IMR-90 (cell line): ENCODE data around the gene CPNE2. TPM values are rescaled to one million over a fixed set of nuclear protein-coding genes. Genes with fewer than 3 reads are reported as not detected.

Experiments used
- ATAC-seq: fragments of 200-7000 bp; cut with Tn5 transposase; 2 replicates; pipeline ENCODE4 v1.9.1; 2020; ENCODE audit warnings: low read depth, mild to moderate bottlenecking, moderate library complexity
- BruUV-seq: library from RNA; stranded (reverse); fragments of 400-500 nt; replicated peaks from 2 replicates; lab custom pipeline; 2021; lab: Mats Ljungman, UMichigan
- CTCF ChIA-PET: fragments of 300-600 bp; formaldehyde crosslinking; extraction: SDS; loops from one replicate; lab custom pipeline; 2021; ENCODE audit warnings: antibody characterized with exemption; lab: Yijun Ruan, JAX
- POLR2A ChIA-PET: fragments of 300-600 bp; sonication (Branson Sonifier 250); formaldehyde crosslinking; loops from one replicate; lab custom pipeline; 2022; ENCODE audit warnings: antibody characterized with exemption; ENCODE audit not compliant: unreplicated experiment; lab: Charles Lee
- DNase-seq: peaks from one replicate; pipeline ENCODE4 v3.0.0; 2013
- H2AFZ ChIP-seq: replicated peaks from 2 replicates; pipeline ENCODE3; 2013; ENCODE audit warnings: low read length, mild to moderate bottlenecking; ENCODE audit not compliant: poor library complexity
- H2AK5ac ChIP-seq: 2 replicates; pipeline ENCODE4 v1.6.1; 2013; ENCODE audit warnings: low read depth, low read length, inconsistent platforms
- H2AK9ac ChIP-seq: replicated peaks from 2 replicates; pipeline ENCODE3; 2013; ENCODE audit warnings: mild to moderate bottlenecking, low read depth, low read length, moderate library complexity; ENCODE audit not compliant: poor library complexity
- H2BK120ac ChIP-seq: 2 replicates; pipeline ENCODE4 v1.6.1; 2013; ENCODE audit warnings: low read depth, low read length, inconsistent platforms
- H2BK15ac ChIP-seq: 3 replicates; pipeline ENCODE4 v1.6.1; 2013; ENCODE audit warnings: low read depth, low read length, inconsistent platforms
- H2BK20ac ChIP-seq: 2 replicates; pipeline ENCODE4 v1.6.1; 2013; ENCODE audit warnings: low read depth, mild to moderate bottlenecking, inconsistent platforms, low read length, moderate library complexity
- H2BK5ac ChIP-seq: 2 replicates; pipeline ENCODE4 v1.6.1; 2013; ENCODE audit warnings: mild to moderate bottlenecking, low read depth, low read length, inconsistent platforms; ENCODE audit not compliant: poor library complexity, severe bottlenecking
- H3K14ac ChIP-seq: replicated peaks from 2 replicates; pipeline ENCODE4 v1.6.1; 2013; ENCODE audit warnings: low read depth, low read length, inconsistent platforms
- H3K18ac ChIP-seq: 2 replicates; pipeline ENCODE4 v1.6.1; 2013; ENCODE audit warnings: low read depth, low read length, control low read depth
- H3K23ac ChIP-seq: 2 replicates; pipeline ENCODE4 v1.6.1; 2013; ENCODE audit warnings: low read depth, low read length, inconsistent platforms
- H3K27ac ChIP-seq: 2 replicates; pipeline ENCODE4 v1.5.1; 2013; ENCODE audit warnings: mild to moderate bottlenecking, control low read depth, low read length; ENCODE audit not compliant: insufficient read depth
- H3K27me3 ChIP-seq: 2 replicates; pipeline ENCODE4 v1.6.1; 2013; ENCODE audit warnings: low read length; ENCODE audit not compliant: control insufficient read depth, insufficient read depth
- H3K36me3 ChIP-seq: 2 replicates; pipeline ENCODE4 v1.6.1; 2013; ENCODE audit warnings: low read length, mixed read lengths; ENCODE audit not compliant: control insufficient read depth, insufficient read depth
- H3K4ac ChIP-seq: 2 replicates; pipeline ENCODE4 v1.6.1; 2013; ENCODE audit warnings: low read depth, low read length, inconsistent platforms
- H3K4me1 ChIP-seq: 2 replicates; pipeline ENCODE4 v1.6.1; 2013; ENCODE audit warnings: low read length, mixed read lengths; ENCODE audit not compliant: control insufficient read depth, insufficient read depth
- H3K4me2 ChIP-seq: 2 replicates; pipeline ENCODE4 v1.6.1; 2013; ENCODE audit warnings: low read depth, mild to moderate bottlenecking, control low read depth, low read length, moderate library complexity
- H3K4me3 ChIP-seq: 2 replicates; pipeline ENCODE4 v1.5.1; 2013; ENCODE audit warnings: low read depth, mild to moderate bottlenecking, control low read depth, low read length, moderate library complexity; ENCODE audit not compliant: insufficient read depth
- H3K56ac ChIP-seq: 2 replicates; pipeline ENCODE4 v1.6.1; 2013; ENCODE audit warnings: low read length, inconsistent platforms; ENCODE audit not compliant: insufficient read depth; ENCODE audit errors: extremely low read depth
- H3K79me1 ChIP-seq, 2 experiments: 2 replicates each; pipeline ENCODE4 v1.6.1; 2013; ENCODE audit warnings: low read length in 2 of 2, inconsistent platforms in 1 of 2, low read depth in 1 of 2
- H3K9ac ChIP-seq: 2 replicates; pipeline ENCODE4 v1.6.1; 2013; ENCODE audit warnings: low read depth, low read length, control low read depth
- H3K9me1 ChIP-seq: 2 replicates; pipeline ENCODE4 v1.6.1; 2013; ENCODE audit warnings: low read length, inconsistent platforms; ENCODE audit not compliant: insufficient read depth
- H3K9me3 ChIP-seq: 2 replicates; pipeline ENCODE4 v1.6.1; 2013; ENCODE audit warnings: low read length; ENCODE audit not compliant: control insufficient read depth, insufficient read depth
- H4K20me1 ChIP-seq: 2 replicates; pipeline ENCODE4 v1.6.1; 2013; ENCODE audit warnings: low read length, inconsistent platforms; ENCODE audit not compliant: insufficient read depth
- H4K5ac ChIP-seq: 2 replicates; pipeline ENCODE4 v1.6.1; 2013; ENCODE audit warnings: mild to moderate bottlenecking, low read depth, low read length, control low read depth
- H4K8ac ChIP-seq, 2 experiments: 2 replicates each; pipeline ENCODE4 v1.6.1; 2013; ENCODE audit warnings: low read depth in 2 of 2, low read length in 2 of 2, control low read depth in 1 of 2, inconsistent platforms in 1 of 2
- H4K91ac ChIP-seq: 2 replicates; pipeline ENCODE4 v1.6.1; 2013; ENCODE audit warnings: low read depth, low read length, inconsistent platforms; ENCODE audit not compliant: insufficient read depth
- BHLHE40 ChIP-seq: fragments of 150-350 bp; IDR thresholded peaks from 2 replicates; pipeline ENCODE4 v1.6.1; 2016; ENCODE audit warnings: mild to moderate bottlenecking, low read depth, low read length
- CEBPB ChIP-seq: IDR thresholded peaks from 2 replicates; pipeline ENCODE4 v1.6.1; 2012; ENCODE audit warnings: low read depth, low read length, improper control_type of control experiment
- CHD1 ChIP-seq: IDR thresholded peaks from 2 replicates; pipeline ENCODE4 v1.6.1; 2012; ENCODE audit warnings: low read depth, low read length, improper control_type of control experiment
- FOS ChIP-seq: fragments of 150-350 bp; IDR thresholded peaks from 2 replicates; pipeline ENCODE4 v1.6.1; 2016; ENCODE audit warnings: low read depth, low read length
- MAFK ChIP-seq: IDR thresholded peaks from 2 replicates; pipeline ENCODE4 v1.6.1; 2012; ENCODE audit warnings: low read depth, low read length, improper control_type of control experiment
- MAZ ChIP-seq: IDR thresholded peaks from 2 replicates; pipeline ENCODE4 v1.6.1; 2012; ENCODE audit warnings: low read depth, mild to moderate bottlenecking, low read length, improper control_type of control experiment, moderate library complexity, borderline replicate concordance
- MXI1 ChIP-seq: IDR thresholded peaks from 2 replicates; pipeline ENCODE4 v1.6.1; 2012; ENCODE audit warnings: low read depth, mild to moderate bottlenecking, low read length, moderate library complexity, borderline replicate concordance
- NFE2L2 ChIP-seq: fragments of 150-350 bp; IDR thresholded peaks from 2 replicates; pipeline ENCODE4 v1.6.1; 2016; ENCODE audit warnings: low read depth, mild to moderate bottlenecking, low read length
- POLR2A ChIP-seq: IDR thresholded peaks from 2 replicates; pipeline ENCODE4 v1.6.1; 2012; ENCODE audit warnings: mild to moderate bottlenecking, low read depth, low read length
- RAD21 ChIP-seq: IDR thresholded peaks from 2 replicates; pipeline ENCODE4 v1.6.1; 2012; ENCODE audit warnings: low read length, improper control_type of control experiment
- RCOR1 ChIP-seq: IDR thresholded peaks from 2 replicates; pipeline ENCODE4 v1.6.1; 2012; ENCODE audit warnings: mild to moderate bottlenecking, low read length, improper control_type of control experiment; ENCODE audit not compliant: insufficient replicate concordance
- RFX5 ChIP-seq: IDR thresholded peaks from 2 replicates; pipeline ENCODE4 v1.8.0; 2012; ENCODE audit warnings: low read depth, mild to moderate bottlenecking, low read length, moderate library complexity
- SMC3 ChIP-seq: fragments of 150-350 bp; IDR thresholded peaks from 2 replicates; pipeline ENCODE4 v1.6.1; 2016; ENCODE audit warnings: low read depth, mild to moderate bottlenecking, antibody characterized with exemption, low read length, moderate library complexity
- USF2 ChIP-seq: fragments of 150-350 bp; IDR thresholded peaks from 2 replicates; pipeline ENCODE4 v1.6.1; 2017; ENCODE audit warnings: mild to moderate bottlenecking, antibody characterized with exemption, low read length, low read depth
- WGBS, 2 experiments: methylation state at CpG; one replicate each; pipeline versions ENCODE4 v1.1.5 to v1.1.7; 2013; ENCODE audit warnings: missing lambda C conversion rate in 2 of 2; ENCODE audit not compliant: insufficient read length in 1 of 2; ENCODE audit errors: extremely low coverage in 2 of 2; 5-methylcytosine and 5-hydroxymethylcytosine counted together
- dilution Hi-C: fragments of 300-500 bp; cut with HindIII; formaldehyde crosslinking; loops from one replicate; pipeline ENCODE4 v1.14.3; 2018; ENCODE audit warnings: low sequenced_read_pairs; ENCODE audit not compliant: unreplicated experiment
- in situ Hi-C: fragments of 300-500 bp; cut with MboI; formaldehyde crosslinking; loops from 3 replicates; pipeline ENCODE4 v1.14.3; 2019; ENCODE audit warnings: low sequenced_read_pairs, inconsistent platforms, mixed read lengths
- intact Hi-C: fragments of 100-400 bp; cut with micrococcal nuclease; formaldehyde crosslinking; loops from 2 replicates; pipeline ENCODE4 v1.10.0; 2022
- polyA plus RNA-seq, 3 experiments: library from polyadenylated mRNA; depleted of rRNA; stranded (reverse); fragments of >200 nt; gene quantifications; 2 replicates each; pipeline ENCODE4 v1.2.3, GENCODE V29; 2012; ENCODE audit warnings: low replicate concordance in 1 of 3
- total RNA-seq: library from RNA; depleted of rRNA; stranded (reverse); fragments of >200 nt; gene quantifications from 2 replicates; pipeline ENCODE4 v1.2.3, GENCODE V29; 2012
- TF ChIP-seq, protein P1 (sequence below): conservative IDR thresholded peaks from 2 replicates; pipeline ENCODE4 v1.5.1; 2012; ENCODE audit warnings: mild to moderate bottlenecking, low read depth, low read length, improper control_type of control experiment
- TF ChIP-seq, protein P2 (sequence below): fragments of 150-350 bp; IDR thresholded peaks from 2 replicates; pipeline ENCODE4 v1.6.1; 2016; ENCODE audit warnings: low read depth, mild to moderate bottlenecking, low read length, moderate library complexity, borderline replicate concordance

The CPNE2 gene
- total and polyA plus RNA-seq, 2 of the 4 experiments (the other 2 are of a cell fraction): 15.4 to 48.0 TPM

- Histone ChIP-seq H4K8ac (no peak overlapping the region), H3K9ac (no peak overlapping the region), H4K91ac (no peak overlapping the region), H4K20me1 (peaks cover 8% of the 10 kb centered on the region), H3K23ac (no peak overlapping the region), H3K4ac (no peak overlapping the region), H3K9me3 (no peaks in the 10 kb centered on the region), H3K36me3 (no peaks in the 10 kb centered on the region), H4K5ac (no peak overlapping the region), H2BK120ac (no peak overlapping the region), H3K14ac (no peak overlapping the region), H2AK9ac (no peak overlapping the region), H3K4me2 (no peak overlapping the region), H3K9me1 (peaks cover 8% of the 10 kb centered on the region; the same call in 1 of the 2 replicates), H3K79me1 (peaks cover 18 to 39% of the 10 kb centered on the region in 2 experiments; a peak in 3 of 4 replicates), H3K4me1 (peaks cover 4% of the 10 kb centered on the region; the same call in 1 of the 2 replicates), H3K27me3 (no peaks in the 10 kb centered on the region), H3K27ac (no peak overlapping the region), H2AK5ac (no peak overlapping the region), H2BK15ac (no peak overlapping the region), H2BK5ac (no peak overlapping the region), H3K56ac (0 out of 2 replicates have a peak overlapping the region, but pooled peaks have one; percentile 3), H3K4me3 (no peak overlapping the region), H2AFZ (peak overlapping the region; percentile 33), H2BK20ac (no peak overlapping the region), H3K18ac (no peak overlapping the region)
- TF ChIP-seq SMC3 (no peak), POLR2A (no peak), RCOR1 (no peak), CHD1 (no peak), MAFK (no peak), RAD21 (no peak), BHLHE40 (no peak), CEBPB (no peak), MAZ (no peak), RFX5 (no peak), FOS (no peak), MXI1 (no peak), USF2 (no peak), NFE2L2 (no peak)
- TF ChIP-seq, protein P1, sequence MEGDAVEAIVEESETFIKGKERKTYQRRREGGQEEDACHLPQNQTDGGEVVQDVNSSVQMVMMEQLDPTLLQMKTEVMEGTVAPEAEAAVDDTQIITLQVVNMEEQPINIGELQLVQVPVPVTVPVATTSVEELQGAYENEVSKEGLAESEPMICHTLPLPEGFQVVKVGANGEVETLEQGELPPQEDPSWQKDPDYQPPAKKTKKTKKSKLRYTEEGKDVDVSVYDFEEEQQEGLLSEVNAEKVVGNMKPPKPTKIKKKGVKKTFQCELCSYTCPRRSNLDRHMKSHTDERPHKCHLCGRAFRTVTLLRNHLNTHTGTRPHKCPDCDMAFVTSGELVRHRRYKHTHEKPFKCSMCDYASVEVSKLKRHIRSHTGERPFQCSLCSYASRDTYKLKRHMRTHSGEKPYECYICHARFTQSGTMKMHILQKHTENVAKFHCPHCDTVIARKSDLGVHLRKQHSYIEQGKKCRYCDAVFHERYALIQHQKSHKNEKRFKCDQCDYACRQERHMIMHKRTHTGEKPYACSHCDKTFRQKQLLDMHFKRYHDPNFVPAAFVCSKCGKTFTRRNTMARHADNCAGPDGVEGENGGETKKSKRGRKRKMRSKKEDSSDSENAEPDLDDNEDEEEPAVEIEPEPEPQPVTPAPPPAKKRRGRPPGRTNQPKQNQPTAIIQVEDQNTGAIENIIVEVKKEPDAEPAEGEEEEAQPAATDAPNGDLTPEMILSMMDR: no peak
- TF ChIP-seq, protein P2, sequence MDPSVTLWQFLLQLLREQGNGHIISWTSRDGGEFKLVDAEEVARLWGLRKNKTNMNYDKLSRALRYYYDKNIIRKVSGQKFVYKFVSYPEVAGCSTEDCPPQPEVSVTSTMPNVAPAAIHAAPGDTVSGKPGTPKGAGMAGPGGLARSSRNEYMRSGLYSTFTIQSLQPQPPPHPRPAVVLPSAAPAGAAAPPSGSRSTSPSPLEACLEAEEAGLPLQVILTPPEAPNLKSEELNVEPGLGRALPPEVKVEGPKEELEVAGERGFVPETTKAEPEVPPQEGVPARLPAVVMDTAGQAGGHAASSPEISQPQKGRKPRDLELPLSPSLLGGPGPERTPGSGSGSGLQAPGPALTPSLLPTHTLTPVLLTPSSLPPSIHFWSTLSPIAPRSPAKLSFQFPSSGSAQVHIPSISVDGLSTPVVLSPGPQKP: no peak
- ChIA-PET CTCF (no interaction called here), POLR2A (no interaction called here)
- in situ Hi-C loops: no loop called here
- WGBS, 2 experiments: no CpG with 5 or more reads among the region's 5 CpGs
- BruUV-seq: no TSS peak
- dilution Hi-C loops: no loop called here
- intact Hi-C loops: no loop called here
- ATAC-seq: no peak
- no peak for DNase-seq
These were observed 2.5 kb downstream of the CPNE2 start for GRCh38 chr16:57094911-57095310.
